ENCODE data around the gene LBH.

- TF ChIP-seq CTCF (IDR thresholded peaks at IDR 0.05; ENCODE audit: low read depth, low read length) (no peak), EZH2phosphoT487 (IDR thresholded peaks at IDR 0.05; ENCODE audit: low read depth) (no peak)
Measured at GRCh38 chr2:30260941-30261340, 29.6 kb downstream of the LBH start.

Data from OCI-LY3 (cell line).